Liver (tissue), 9 donors: ENCODE data around the gene SNRPB2. TPM values are rescaled to one million over a fixed set of nuclear protein-coding genes. Genes with fewer than 3 reads are reported as not detected.

ENCODE experiments used
- DNase-seq: peaks from one replicate; pipeline ENCODE4 v3.0.0-alpha.2; 2017; ENCODE audit warnings: low spot score
- H3K27ac ChIP-seq, 2 donors: one replicate each; pipeline ENCODE4 v1.7.0; 2013; ENCODE audit warnings: inconsistent platforms in 2 of 2, low read length in 2 of 2, control low read depth in 1 of 2, low read depth in 1 of 2, mild to moderate bottlenecking in 1 of 2
- H3K27me3 ChIP-seq, 4 donors: one replicate each; pipeline versions ENCODE4 v1.6.1 to v1.7.0; 2013; ENCODE audit warnings: low read length in 3 of 4, inconsistent platforms in 1 of 4, mild to moderate bottlenecking in 1 of 4, moderate library complexity in 1 of 4; ENCODE audit not compliant: control insufficient read depth in 4 of 4, insufficient read depth in 4 of 4
- H3K36me3 ChIP-seq, 4 donors: one replicate each; pipeline versions ENCODE4 v1.6.1 to v1.7.0; 2013; ENCODE audit warnings: low read length in 3 of 4, mild to moderate bottlenecking in 3 of 4, low read depth in 1 of 4, moderate library complexity in 1 of 4; ENCODE audit not compliant: control insufficient read depth in 4 of 4, insufficient read depth in 3 of 4
- H3K4me1 ChIP-seq, 4 donors: one replicate each; pipeline versions ENCODE4 v1.6.1 to v1.7.0; 2013; ENCODE audit warnings: low read length in 3 of 4, mild to moderate bottlenecking in 3 of 4, moderate library complexity in 1 of 4; ENCODE audit not compliant: control insufficient read depth in 4 of 4, insufficient read depth in 4 of 4
- H3K4me3 ChIP-seq, 3 donors: one replicate each; pipeline versions ENCODE4 v1.6.1 to v1.7.0; 2013; ENCODE audit warnings: low read length in 3 of 3, control low read depth in 1 of 3, low read depth in 1 of 3, mild to moderate bottlenecking in 1 of 3
- H3K9ac ChIP-seq, 2 donors: one replicate each; pipeline ENCODE4 v1.7.0; 2013; ENCODE audit warnings: low read length in 2 of 2, mild to moderate bottlenecking in 2 of 2, moderate library complexity in 2 of 2, control low read depth in 1 of 2, low read depth in 1 of 2
- H3K9me3 ChIP-seq, 4 donors: one replicate each; pipeline versions ENCODE4 v1.6.1 to v1.7.0; 2013; ENCODE audit warnings: low read length in 3 of 4; ENCODE audit not compliant: control insufficient read depth in 4 of 4
- ATF3 ChIP-seq: IDR thresholded peaks from 2 replicates; pipeline ENCODE4 v1.6.1; 2016; ENCODE audit warnings: antibody characterized with exemption
- CTCF ChIP-seq: fragments of 150-350 bp; IDR thresholded peaks from 2 replicates; pipeline ENCODE4 v1.5.1; 2017; ENCODE audit warnings: improper control_type of control experiment, low read depth, low read length; ENCODE audit not compliant: missing input control
- EGR1 ChIP-seq, 2 donors: IDR thresholded peaks; 2 replicates each; pipeline ENCODE4 v1.6.1; 2016 to 2018; ENCODE audit warnings: antibody characterized with exemption in 2 of 2, low read depth in 2 of 2
- FOXA2 ChIP-seq: IDR thresholded peaks from 2 replicates; pipeline ENCODE4 v1.6.1; 2016; ENCODE audit warnings: antibody characterized with exemption
- GABPA ChIP-seq, 2 donors: IDR thresholded peaks in 1 of 2; conservative IDR thresholded peaks in 1 of 2; 2 replicates each; pipeline ENCODE4 v1.6.1; 2016; ENCODE audit warnings: antibody characterized with exemption in 2 of 2, mild to moderate bottlenecking in 1 of 2, moderate library complexity in 1 of 2
- HNF4A ChIP-seq, 2 donors: conservative IDR thresholded peaks; 2 replicates each; pipeline ENCODE4 v1.6.1; 2016; ENCODE audit warnings: antibody characterized with exemption in 2 of 2, mild to moderate bottlenecking in 2 of 2
- HNF4G ChIP-seq: IDR thresholded peaks from 2 replicates; pipeline ENCODE4 v1.6.1; 2016; ENCODE audit warnings: antibody characterized with exemption
- JUND ChIP-seq, 2 donors: IDR thresholded peaks; 2 replicates each; pipeline ENCODE4 v1.6.1; 2016; ENCODE audit warnings: antibody characterized with exemption in 2 of 2
- MAX ChIP-seq: IDR thresholded peaks from 2 replicates; pipeline ENCODE4 v1.6.1; 2016; ENCODE audit warnings: antibody characterized with exemption
- NR2F2 ChIP-seq: IDR thresholded peaks from 2 replicates; pipeline ENCODE4 v1.6.1; 2016; ENCODE audit warnings: antibody characterized with exemption
- RAD21 ChIP-seq, 2 donors: IDR thresholded peaks; 2 replicates each; pipeline ENCODE4 v1.6.1; 2016; ENCODE audit warnings: antibody characterized with exemption in 2 of 2, mild to moderate bottlenecking in 2 of 2
- REST ChIP-seq: IDR thresholded peaks from 2 replicates; pipeline ENCODE4 v1.6.1; 2016; ENCODE audit warnings: antibody characterized with exemption, mild to moderate bottlenecking
- SP1 ChIP-seq: IDR thresholded peaks from 2 replicates; pipeline ENCODE4 v1.6.1; 2018; ENCODE audit warnings: antibody characterized with exemption, mild to moderate bottlenecking
- TAF1 ChIP-seq: conservative IDR thresholded peaks from 2 replicates; pipeline ENCODE4 v1.6.1; 2016; ENCODE audit warnings: antibody characterized with exemption, mild to moderate bottlenecking
- YY1 ChIP-seq: IDR thresholded peaks from 2 replicates; pipeline ENCODE4 v1.6.1; 2016; ENCODE audit warnings: antibody characterized with exemption, mild to moderate bottlenecking
- ZBTB33 ChIP-seq: IDR thresholded peaks from 2 replicates; pipeline ENCODE4 v1.6.1; 2016; ENCODE audit warnings: antibody characterized with exemption
- WGBS: extraction: QIAGEN DNeasy Blood & Tissue Kit; methylation state at CpG from one replicate; pipeline ENCODE4 v1.1.7; 2013; 5-methylcytosine and 5-hydroxymethylcytosine counted together
- polyA plus RNA-seq, 2 donors: library from polyadenylated mRNA; stranded (reverse) in 1 of 2; unstranded in 1 of 2; fragments of 200-250 nt in 1 of 2; fragments of >200 nt in 1 of 2; fragmentation: Nextera tagmentation in 1 of 2; extraction: Ambion mirVana in 1 of 2; gene quantifications; one replicate each; pipeline versions ENCODE4 v1.2.1 to v1.2.3, GENCODE V29; 2013 to 2015
- total RNA-seq, 2 donors: library from RNA; depleted of rRNA; stranded (reverse); fragments of >200 nt; gene quantifications; one replicate each; pipeline ENCODE4 v1.2.3, GENCODE V29; 2014
- donor health status: healthy.
- donor health status: healthy.
- donor health status: healthy.
- donor health status: healthy.
- donor health status: healthy.

The SNRPB2 gene
- total and polyA plus RNA-seq, 4 donors: 13.9 to 36.0 (median 21.0) TPM

- Histone ChIP-seq H3K9me3 (no peaks in the 10 kb centered on the region), H3K36me3 (no peaks in the 10 kb centered on the region), H3K27ac (no peak overlapping the region), H3K9ac (no peak overlapping the region), H3K4me3 (no peak overlapping the region), H3K27me3 (no peaks in the 10 kb centered on the region), H3K4me1 (no peaks in the 10 kb centered on the region)
- WGBS: 50% methylated on average over 3 of the region's 3 CpGs
- TF ChIP-seq SP1: no peak
- TF ChIP-seq GABPA (IDR thresholded peaks at IDR 0.05 in 1 of 2, conservative IDR thresholded peaks at IDR 0.05 in 1 of 2): no peak
- TF ChIP-seq ZBTB33: no peak
- TF ChIP-seq ATF3: no peak
- TF ChIP-seq NR2F2: no peak
- no peak for TF ChIP-seq HNF4G
- TF ChIP-seq CTCF: no peak
- TF ChIP-seq REST: no peak
- DNase-seq: no peak
Observed at GRCh38 chr20:16689906-16690305, 39.9 kb upstream of the SNRPB2 start.

GRCh38 chr20:16691381-16691780 lies 38.4 kb upstream of the SNRPB2 start:
- DNase-seq: no peak
- peaks cover 0 to under 1% (median 0%) of the 10 kb centered on the region in 4 donors for H3K27me3 ChIP-seq
- TF ChIP-seq MAX (no peak), FOXA2 (no peak), TAF1 (no peak), JUND (IDR thresholded peaks at IDR 0.05) (no peak), EGR1 (IDR thresholded peaks at IDR 0.05; ENCODE audit: low read depth in 2 of 2) (no peak), NR2F2 (no peak), HNF4G (no peak), RAD21 (IDR thresholded peaks at IDR 0.05) (no peak), YY1 (no peak), HNF4A (conservative IDR thresholded peaks at IDR 0.05) (no peak), GABPA (IDR thresholded peaks at IDR 0.05 in 1 of 2, conservative IDR thresholded peaks at IDR 0.05 in 1 of 2) (no peak)
- no peaks in the 10 kb centered on the region for H3K36me3 ChIP-seq
- 69% methylated on average over 2 of the region's 2 CpGs for WGBS
- no peak overlapping the region for H3K9ac ChIP-seq
- no peaks in the 10 kb centered on the region for H3K4me1 ChIP-seq
- no peak overlapping the region for H3K27ac ChIP-seq
- no peak overlapping the region for H3K4me3 ChIP-seq
- no peaks in the 10 kb centered on the region for H3K9me3 ChIP-seq
